ENCODE measurements around the gene PTPN12. TPM values are rescaled to one million over a fixed set of nuclear protein-coding genes. Genes with fewer than 3 reads are reported as not detected.
"Not testable (repeated sequence)": the region's sequence is repeated elsewhere in the genome, so short reads cannot be mapped to it uniquely, and the experiment has no call there.

Gene PTPN12
- total and polyA plus RNA-seq, 2 donors from 2014 or later: 19.2 to 83.1 TPM

DNA sequence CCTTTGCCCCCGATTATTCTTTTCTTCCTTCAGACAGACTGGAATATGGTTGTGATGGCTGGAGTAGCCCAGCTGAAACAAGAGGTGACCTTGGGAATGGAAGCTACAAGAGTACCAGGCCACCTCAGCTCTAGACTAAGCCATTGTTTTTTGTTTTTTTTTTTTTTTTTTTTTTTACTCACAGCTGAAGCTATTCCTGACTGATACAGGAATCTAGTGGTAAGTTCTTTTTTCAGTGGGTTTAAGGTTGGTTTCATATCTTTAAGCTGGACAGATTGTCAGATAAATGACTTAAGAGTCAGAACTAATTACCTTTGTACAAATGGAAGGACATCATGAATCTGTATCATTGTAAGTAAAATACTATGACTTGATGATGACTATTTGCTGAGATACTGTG, 30.2 kb upstream of the PTPN12 start:
- H3K9me3 ChIP-seq (ENCODE audit: control insufficient read depth in 2 of 3, insufficient read depth in 1 of 3, low read length in 3 of 3): no peaks in the 10 kb centered on the region
- H3K9ac ChIP-seq (ENCODE audit: low read length in 3 of 3): no peak overlapping the region
- no peak overlapping the region for H3K27ac ChIP-seq (ENCODE audit: low read depth in 2 of 2, low read length in 2 of 2)
- intact Hi-C loops (cut with DNase I): no loop called here
- TF ChIP-seq, protein P1, sequence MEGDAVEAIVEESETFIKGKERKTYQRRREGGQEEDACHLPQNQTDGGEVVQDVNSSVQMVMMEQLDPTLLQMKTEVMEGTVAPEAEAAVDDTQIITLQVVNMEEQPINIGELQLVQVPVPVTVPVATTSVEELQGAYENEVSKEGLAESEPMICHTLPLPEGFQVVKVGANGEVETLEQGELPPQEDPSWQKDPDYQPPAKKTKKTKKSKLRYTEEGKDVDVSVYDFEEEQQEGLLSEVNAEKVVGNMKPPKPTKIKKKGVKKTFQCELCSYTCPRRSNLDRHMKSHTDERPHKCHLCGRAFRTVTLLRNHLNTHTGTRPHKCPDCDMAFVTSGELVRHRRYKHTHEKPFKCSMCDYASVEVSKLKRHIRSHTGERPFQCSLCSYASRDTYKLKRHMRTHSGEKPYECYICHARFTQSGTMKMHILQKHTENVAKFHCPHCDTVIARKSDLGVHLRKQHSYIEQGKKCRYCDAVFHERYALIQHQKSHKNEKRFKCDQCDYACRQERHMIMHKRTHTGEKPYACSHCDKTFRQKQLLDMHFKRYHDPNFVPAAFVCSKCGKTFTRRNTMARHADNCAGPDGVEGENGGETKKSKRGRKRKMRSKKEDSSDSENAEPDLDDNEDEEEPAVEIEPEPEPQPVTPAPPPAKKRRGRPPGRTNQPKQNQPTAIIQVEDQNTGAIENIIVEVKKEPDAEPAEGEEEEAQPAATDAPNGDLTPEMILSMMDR (IDR thresholded peaks at IDR 0.05; ENCODE audit: borderline replicate concordance, extremely low read depth, insufficient read depth): no peak
- H3K4me3 ChIP-seq (ENCODE audit: low read length in 3 of 3): no peak overlapping the region
- FAIRE-seq (no peak), DNase-seq (no peak)
- no peaks in the 10 kb centered on the region for H3K27me3 ChIP-seq (ENCODE audit: control insufficient read depth, insufficient read depth, low read length)
- no peaks in the 10 kb centered on the region for H3K36me3 ChIP-seq (ENCODE audit: control insufficient read depth in 2 of 3, insufficient read depth in 3 of 3, low read length in 3 of 3)
- no peaks in the 10 kb centered on the region for H3K4me1 ChIP-seq (ENCODE audit: control insufficient read depth in 2 of 3, insufficient read depth in 2 of 3, low read depth in 1 of 3, low read length in 3 of 3)

DNA sequence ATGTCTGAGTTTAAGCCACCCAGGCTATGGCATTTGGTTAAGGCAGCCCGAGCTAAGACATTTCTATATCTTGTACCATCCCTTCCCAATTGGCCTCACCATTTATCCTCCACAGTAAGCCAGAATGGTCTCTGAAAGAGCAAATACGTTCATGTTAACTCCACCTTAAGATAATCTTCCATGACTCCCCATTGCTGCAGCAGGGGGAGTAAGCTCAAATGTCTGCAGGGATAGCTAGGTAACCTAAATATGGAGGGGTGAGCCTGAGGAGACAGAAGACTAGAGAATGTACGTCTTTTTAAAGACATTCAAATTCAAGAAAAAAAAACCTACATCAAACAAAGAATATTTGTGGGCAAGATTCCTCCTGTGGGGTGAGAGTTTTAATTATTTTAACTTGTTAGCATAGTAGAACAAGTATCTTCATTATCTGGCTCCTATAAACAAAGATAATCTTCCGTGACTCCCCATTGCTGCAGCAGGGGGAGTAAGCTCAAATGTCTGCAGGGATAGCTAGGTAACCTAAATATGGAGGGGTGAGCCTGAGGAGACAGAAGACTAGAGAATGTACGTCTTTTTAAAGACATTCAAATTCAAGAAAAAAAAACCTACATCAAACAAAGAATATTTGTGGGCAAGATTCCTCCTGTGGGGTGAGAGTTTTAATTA, 24.0 kb upstream of the PTPN12 start:
- H3K27ac ChIP-seq (ENCODE audit: low read depth in 2 of 2, low read length in 2 of 2); H3K9ac ChIP-seq (ENCODE audit: low read length in 3 of 3); H3K36me3 ChIP-seq (ENCODE audit: control insufficient read depth in 2 of 3, insufficient read depth in 3 of 3, low read length in 3 of 3); intact Hi-C loops (cut with DNase I); DNase-seq; H3K27me3 ChIP-seq (ENCODE audit: control insufficient read depth, insufficient read depth, low read length); H3K9me3 ChIP-seq (ENCODE audit: control insufficient read depth in 2 of 3, insufficient read depth in 1 of 3, low read length in 3 of 3); H3K4me3 ChIP-seq (ENCODE audit: low read length in 3 of 3); FAIRE-seq; H3K4me1 ChIP-seq (ENCODE audit: control insufficient read depth in 2 of 3, insufficient read depth in 2 of 3, low read depth in 1 of 3, low read length in 3 of 3): not testable (repeated sequence)

DNA sequence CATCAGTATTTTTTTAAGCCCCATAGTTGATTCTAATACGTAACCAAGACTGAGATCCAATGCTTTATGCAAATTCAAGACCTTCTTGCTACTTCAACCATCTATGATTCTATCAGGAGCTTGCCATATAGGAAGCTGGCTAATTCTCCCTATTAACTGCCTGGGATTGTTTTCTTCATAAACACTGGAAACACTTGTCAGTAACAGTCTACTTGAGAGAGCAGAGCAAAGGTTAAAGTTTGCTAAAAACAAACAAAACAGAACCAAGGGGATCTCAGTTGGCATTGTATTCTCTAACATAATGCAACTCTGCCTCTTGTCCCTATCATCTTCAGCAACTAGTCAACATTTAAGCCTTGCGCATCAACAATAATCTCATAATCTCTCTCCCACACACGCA, 21.0 kb upstream of the PTPN12 start:
- FAIRE-seq: no peak
- TF ChIP-seq, protein P1 (IDR thresholded peaks at IDR 0.05; ENCODE audit: borderline replicate concordance, extremely low read depth, insufficient read depth): no peak
- no peak overlapping the region for H3K27ac ChIP-seq (ENCODE audit: low read depth in 2 of 2, low read length in 2 of 2)
- DNase-seq: no peak
- no peaks in the 10 kb centered on the region for H3K27me3 ChIP-seq (ENCODE audit: control insufficient read depth, insufficient read depth, low read length)
- H3K9me3 ChIP-seq (ENCODE audit: control insufficient read depth in 2 of 3, insufficient read depth in 1 of 3, low read length in 3 of 3): no peaks in the 10 kb centered on the region
- H3K4me1 ChIP-seq (ENCODE audit: control insufficient read depth in 2 of 3, insufficient read depth in 2 of 3, low read depth in 1 of 3, low read length in 3 of 3): no peaks in the 10 kb centered on the region
- no peak overlapping the region for H3K4me3 ChIP-seq (ENCODE audit: low read length in 3 of 3)
- no peaks in the 10 kb centered on the region for H3K36me3 ChIP-seq (ENCODE audit: control insufficient read depth in 2 of 3, insufficient read depth in 3 of 3, low read length in 3 of 3)
- H3K9ac ChIP-seq (ENCODE audit: low read length in 3 of 3): no peak overlapping the region
- intact Hi-C loops (cut with DNase I): no loop called here

DNA sequence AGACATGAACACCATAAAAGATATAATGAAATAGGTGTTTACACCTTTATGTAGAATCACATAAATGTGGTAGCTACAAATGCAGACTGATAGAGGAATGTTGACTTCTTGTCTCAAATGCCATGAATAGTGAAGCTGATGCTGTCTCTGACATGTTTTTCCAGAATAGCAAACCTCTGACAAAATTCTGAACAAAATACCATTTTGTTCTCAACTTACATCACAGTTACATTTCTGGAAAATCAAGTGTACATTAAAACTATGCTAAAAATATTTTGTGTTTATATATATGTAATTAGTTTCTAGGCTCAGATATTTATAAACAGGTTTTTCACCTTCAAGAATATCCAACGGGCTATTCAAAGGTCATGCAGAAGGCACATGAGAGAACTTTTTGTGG, 16.8 kb upstream of the PTPN12 start:
- Histone ChIP-seq H3K9me3 (ENCODE audit: control insufficient read depth in 2 of 3, insufficient read depth in 1 of 3, low read length in 3 of 3) (no peaks in the 10 kb centered on the region), H3K4me3 (ENCODE audit: low read length in 3 of 3) (no peak overlapping the region), H3K4me1 (ENCODE audit: control insufficient read depth in 2 of 3, insufficient read depth in 2 of 3, low read depth in 1 of 3, low read length in 3 of 3) (no peaks in the 10 kb centered on the region), H3K27ac (ENCODE audit: low read depth in 2 of 2, low read length in 2 of 2) (no peak overlapping the region), H3K27me3 (ENCODE audit: control insufficient read depth, insufficient read depth, low read length) (no peaks in the 10 kb centered on the region), H3K9ac (ENCODE audit: low read length in 3 of 3) (no peak overlapping the region), H3K36me3 (ENCODE audit: control insufficient read depth in 2 of 3, insufficient read depth in 3 of 3, low read length in 3 of 3) (no peaks in the 10 kb centered on the region)
- FAIRE-seq (no peak), DNase-seq (no peak)
- TF ChIP-seq, protein P1 (IDR thresholded peaks at IDR 0.05; ENCODE audit: borderline replicate concordance, extremely low read depth, insufficient read depth): no peak
- intact Hi-C loops (cut with DNase I): no loop called here

DNA sequence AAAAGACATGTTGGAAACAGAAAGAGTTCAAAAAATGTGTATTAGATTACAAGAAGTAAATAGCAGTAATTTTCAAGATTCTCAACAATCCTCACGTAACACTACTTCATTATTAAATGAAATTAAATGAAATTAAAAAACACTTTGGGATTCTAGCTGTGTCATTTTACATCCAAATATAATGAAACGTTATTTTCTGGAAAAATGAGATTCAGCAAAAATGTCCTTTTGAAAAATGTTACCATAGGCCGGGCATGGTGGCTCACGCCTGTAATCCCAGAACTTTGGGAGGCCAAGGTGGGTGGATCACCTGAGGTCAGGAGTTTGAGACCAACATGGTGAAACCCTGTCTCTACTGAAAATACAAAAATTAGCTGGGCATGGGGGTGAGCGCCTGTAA, 15.6 kb upstream of the PTPN12 start:
- H3K27me3 ChIP-seq (ENCODE audit: control insufficient read depth, insufficient read depth, low read length); intact Hi-C loops (cut with DNase I); H3K27ac ChIP-seq (ENCODE audit: low read depth in 2 of 2, low read length in 2 of 2); H3K9ac ChIP-seq (ENCODE audit: low read length in 3 of 3); FAIRE-seq; H3K36me3 ChIP-seq (ENCODE audit: control insufficient read depth in 2 of 3, insufficient read depth in 3 of 3, low read length in 3 of 3); H3K4me1 ChIP-seq (ENCODE audit: control insufficient read depth in 2 of 3, insufficient read depth in 2 of 3, low read depth in 1 of 3, low read length in 3 of 3); H3K9me3 ChIP-seq (ENCODE audit: control insufficient read depth in 2 of 3, insufficient read depth in 1 of 3, low read length in 3 of 3); DNase-seq; H3K4me3 ChIP-seq (ENCODE audit: low read length in 3 of 3): not testable (repeated sequence)
